ENCODE measurements around the gene FOCAD. TPM values are rescaled to one million over a fixed set of nuclear protein-coding genes. Genes with fewer than 3 reads are reported as not detected.

FOCAD gene
- total and polyA plus RNA-seq, 2 donors (not counting 1 experiment from before 2014, with no cell fraction given), result 40.3 to 145 TPM

- DNase-seq (ENCODE audit: low read depth in 2 of 2), result no peak
- Histone ChIP-seq H3K9me3 (ENCODE audit: control insufficient read depth, insufficient read depth, low read depth, low read length) (no peaks in the 10 kb centered on the region), H4K20me1 (ENCODE audit: control insufficient read depth, extremely low read depth, insufficient read depth, low read length) (no peaks in the 10 kb centered on the region), H3K27me3 (ENCODE audit: control insufficient read depth, insufficient read depth, low read length) (no peaks in the 10 kb centered on the region), H3K4me3 (replicated peaks in 1 of 4; ENCODE audit: control extremely low read depth in 1 of 4, insufficient read depth in 1 of 4, low read depth in 3 of 4, low read length in 4 of 4) (no peak overlapping the region), H3K27ac (ENCODE audit: insufficient read depth, low read length) (no peak overlapping the region), H2AFZ (ENCODE audit: low read length) (no peak overlapping the region), H3K79me2 (ENCODE audit: control insufficient read depth, insufficient read depth, low read length) (no peaks in the 10 kb centered on the region), H3K4me2 (ENCODE audit: extremely low read depth, insufficient read depth, low read length) (no peak overlapping the region), H3K36me3 (ENCODE audit: control insufficient read depth, insufficient read depth, low read length) (no peaks in the 10 kb centered on the region), H3K9ac (ENCODE audit: insufficient read depth, low read length) (no peak overlapping the region), H3K4me1 (ENCODE audit: control insufficient read depth, extremely low read depth, insufficient read depth, low read length) (no peaks in the 10 kb centered on the region)
- TF ChIP-seq EZH2 (IDR thresholded peaks at IDR 0.05; ENCODE audit: low read length, missing control alignments), result no peak
- TF ChIP-seq, protein P1, sequence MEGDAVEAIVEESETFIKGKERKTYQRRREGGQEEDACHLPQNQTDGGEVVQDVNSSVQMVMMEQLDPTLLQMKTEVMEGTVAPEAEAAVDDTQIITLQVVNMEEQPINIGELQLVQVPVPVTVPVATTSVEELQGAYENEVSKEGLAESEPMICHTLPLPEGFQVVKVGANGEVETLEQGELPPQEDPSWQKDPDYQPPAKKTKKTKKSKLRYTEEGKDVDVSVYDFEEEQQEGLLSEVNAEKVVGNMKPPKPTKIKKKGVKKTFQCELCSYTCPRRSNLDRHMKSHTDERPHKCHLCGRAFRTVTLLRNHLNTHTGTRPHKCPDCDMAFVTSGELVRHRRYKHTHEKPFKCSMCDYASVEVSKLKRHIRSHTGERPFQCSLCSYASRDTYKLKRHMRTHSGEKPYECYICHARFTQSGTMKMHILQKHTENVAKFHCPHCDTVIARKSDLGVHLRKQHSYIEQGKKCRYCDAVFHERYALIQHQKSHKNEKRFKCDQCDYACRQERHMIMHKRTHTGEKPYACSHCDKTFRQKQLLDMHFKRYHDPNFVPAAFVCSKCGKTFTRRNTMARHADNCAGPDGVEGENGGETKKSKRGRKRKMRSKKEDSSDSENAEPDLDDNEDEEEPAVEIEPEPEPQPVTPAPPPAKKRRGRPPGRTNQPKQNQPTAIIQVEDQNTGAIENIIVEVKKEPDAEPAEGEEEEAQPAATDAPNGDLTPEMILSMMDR (conservative IDR thresholded peaks at IDR 0.05 in 1 of 2, IDR thresholded peaks at IDR 0.05 in 1 of 2; ENCODE audit: low read depth in 1 of 2, low read length in 2 of 2), result no peak
These were observed 65.6 kb downstream of the FOCAD start for GRCh38 chr9:20749496-20750198.

GRCh38 chr9:20753761-20754160 is 69.7 kb downstream of the FOCAD start:
- H3K4me3 ChIP-seq (replicated peaks in 1 of 4; ENCODE audit: control extremely low read depth in 1 of 4, insufficient read depth in 1 of 4, low read depth in 3 of 4, low read length in 4 of 4), result no peak overlapping the region
- H3K27ac ChIP-seq (ENCODE audit: insufficient read depth, low read length), result no peak overlapping the region
- no peaks in the 10 kb centered on the region for H3K4me1 ChIP-seq (ENCODE audit: control insufficient read depth, extremely low read depth, insufficient read depth, low read length)
- no peak overlapping the region for H3K4me2 ChIP-seq (ENCODE audit: extremely low read depth, insufficient read depth, low read length)
- H3K36me3 ChIP-seq (ENCODE audit: control insufficient read depth, insufficient read depth, low read length), result no peaks in the 10 kb centered on the region
- no peaks in the 10 kb centered on the region for H3K27me3 ChIP-seq (ENCODE audit: control insufficient read depth, insufficient read depth, low read length)
- no peak overlapping the region for H3K9ac ChIP-seq (ENCODE audit: insufficient read depth, low read length)
- no peaks in the 10 kb centered on the region for H4K20me1 ChIP-seq (ENCODE audit: control insufficient read depth, extremely low read depth, insufficient read depth, low read length)
- H3K9me3 ChIP-seq (ENCODE audit: control insufficient read depth, insufficient read depth, low read depth, low read length), result no peaks in the 10 kb centered on the region
- no peaks in the 10 kb centered on the region for H3K79me2 ChIP-seq (ENCODE audit: control insufficient read depth, insufficient read depth, low read length)
- peak in 1 of 2 donors; percentile 70 for DNase-seq (ENCODE audit: low read depth in 2 of 2)
- no peak overlapping the region for H2AFZ ChIP-seq (ENCODE audit: low read length)
- no peak for TF ChIP-seq EZH2 (IDR thresholded peaks at IDR 0.05; ENCODE audit: low read length, missing control alignments)
- TF ChIP-seq, protein P1 (conservative IDR thresholded peaks at IDR 0.05 in 1 of 2, IDR thresholded peaks at IDR 0.05 in 1 of 2; ENCODE audit: low read depth in 1 of 2, low read length in 2 of 2), result no peak

- no peak overlapping the region for H3K4me3 ChIP-seq (replicated peaks in 1 of 4; ENCODE audit: control extremely low read depth in 1 of 4, insufficient read depth in 1 of 4, low read depth in 3 of 4, low read length in 4 of 4)
- H4K20me1 ChIP-seq (ENCODE audit: control insufficient read depth, extremely low read depth, insufficient read depth, low read length), result no peaks in the 10 kb centered on the region
- no peaks in the 10 kb centered on the region for H3K36me3 ChIP-seq (ENCODE audit: control insufficient read depth, insufficient read depth, low read length)
- peak in 1 of 2 donors; percentile 70 for DNase-seq (ENCODE audit: low read depth in 2 of 2)
- no peak overlapping the region for H3K4me2 ChIP-seq (ENCODE audit: extremely low read depth, insufficient read depth, low read length)
- H3K27ac ChIP-seq (ENCODE audit: insufficient read depth, low read length), result no peak overlapping the region
- H3K9ac ChIP-seq (ENCODE audit: insufficient read depth, low read length), result no peak overlapping the region
- H3K4me1 ChIP-seq (ENCODE audit: control insufficient read depth, extremely low read depth, insufficient read depth, low read length), result no peaks in the 10 kb centered on the region
- H3K79me2 ChIP-seq (ENCODE audit: control insufficient read depth, insufficient read depth, low read length), result no peaks in the 10 kb centered on the region
- no peaks in the 10 kb centered on the region for H3K27me3 ChIP-seq (ENCODE audit: control insufficient read depth, insufficient read depth, low read length)
- TF ChIP-seq, protein P1 (conservative IDR thresholded peaks at IDR 0.05 in 1 of 2, IDR thresholded peaks at IDR 0.05 in 1 of 2; ENCODE audit: low read depth in 1 of 2, low read length in 2 of 2), result no peak
- TF ChIP-seq EZH2 (IDR thresholded peaks at IDR 0.05; ENCODE audit: low read length, missing control alignments), result no peak
- no peak overlapping the region for H2AFZ ChIP-seq (ENCODE audit: low read length)
- H3K9me3 ChIP-seq (ENCODE audit: control insufficient read depth, insufficient read depth, low read depth, low read length), result no peaks in the 10 kb centered on the region
These were observed 70.5 kb downstream of the FOCAD start for GRCh38 chr9:20754556-20754955.

Data from fibroblast of lung (primary cell).